Thoracic aorta (tissue), 2 donors: ENCODE measurements around the gene ZBTB12. TPM values are rescaled to one million over a fixed set of nuclear protein-coding genes. Genes with fewer than 3 reads are reported as not detected.

Experiments used
- ATAC-seq: fragments of 150-250 bp; one replicate; pipeline ENCODE4 v1.8.0; 2017; ENCODE audit warnings: low read depth; ENCODE audit not compliant: insufficient number of reproducible peaks, low FRiP score
- DNase-seq: peaks from one replicate; pipeline ENCODE4 v3.0.0-alpha.2; 2020; ENCODE audit warnings: low spot score
- H3K27ac ChIP-seq, 2 donors: fragments of 200-600 bp; sonication (generic); 1 replicate in 1 of 2; 2 replicates in 1 of 2; pipeline ENCODE4 v1.5.1; 2016; ENCODE audit warnings: mild to moderate bottlenecking in 2 of 2, moderate library complexity in 2 of 2
- H3K27me3 ChIP-seq: fragments of 200-600 bp; sonication (generic); replicated peaks from 2 replicates; pipeline ENCODE4 v1.6.0; 2016; ENCODE audit warnings: mild to moderate bottlenecking; ENCODE audit not compliant: insufficient read depth
- H3K36me3 ChIP-seq: fragments of 200-600 bp; sonication (generic); one replicate; pipeline ENCODE4 v1.5.1; 2016
- H3K4me1 ChIP-seq, 2 donors: fragments of 200-600 bp; sonication (generic); 1 replicate in 1 of 2; 2 replicates in 1 of 2; pipeline versions ENCODE4 v1.5.1 to v1.6.0; 2016; ENCODE audit warnings: low read depth in 2 of 2, mild to moderate bottlenecking in 1 of 2; ENCODE audit not compliant: control insufficient read depth in 1 of 2
- H3K4me3 ChIP-seq: fragments of 200-600 bp; sonication (generic); 2 replicates; pipeline ENCODE4 v1.5.1; 2016; ENCODE audit warnings: mild to moderate bottlenecking
- H3K9me3 ChIP-seq: fragments of 200-600 bp; sonication (generic); 2 replicates; pipeline ENCODE4 v1.5.1; 2016
- total RNA-seq, 2 donors: library from RNA; depleted of rRNA; stranded (reverse); fragments of >200 nt; gene quantifications; one replicate each; pipeline versions ENCODE4 v1.1.0 to v1.2.3, GENCODE V29; 2016
- TF ChIP-seq, protein P1 (sequence below): fragments of 200-600 bp; sonication (generic); IDR thresholded peaks from one replicate; pipeline ENCODE4 v1.5.1; 2019; ENCODE audit warnings: antibody characterized with exemption

Gene ZBTB12
- total RNA-seq, 2 donors from 2014 or later, result 1.6 TPM; not detected in 1

GRCh38 chr6:31888276-31889258 lies 13.3 kb downstream of the ZBTB12 start:
- TF ChIP-seq, protein P1, sequence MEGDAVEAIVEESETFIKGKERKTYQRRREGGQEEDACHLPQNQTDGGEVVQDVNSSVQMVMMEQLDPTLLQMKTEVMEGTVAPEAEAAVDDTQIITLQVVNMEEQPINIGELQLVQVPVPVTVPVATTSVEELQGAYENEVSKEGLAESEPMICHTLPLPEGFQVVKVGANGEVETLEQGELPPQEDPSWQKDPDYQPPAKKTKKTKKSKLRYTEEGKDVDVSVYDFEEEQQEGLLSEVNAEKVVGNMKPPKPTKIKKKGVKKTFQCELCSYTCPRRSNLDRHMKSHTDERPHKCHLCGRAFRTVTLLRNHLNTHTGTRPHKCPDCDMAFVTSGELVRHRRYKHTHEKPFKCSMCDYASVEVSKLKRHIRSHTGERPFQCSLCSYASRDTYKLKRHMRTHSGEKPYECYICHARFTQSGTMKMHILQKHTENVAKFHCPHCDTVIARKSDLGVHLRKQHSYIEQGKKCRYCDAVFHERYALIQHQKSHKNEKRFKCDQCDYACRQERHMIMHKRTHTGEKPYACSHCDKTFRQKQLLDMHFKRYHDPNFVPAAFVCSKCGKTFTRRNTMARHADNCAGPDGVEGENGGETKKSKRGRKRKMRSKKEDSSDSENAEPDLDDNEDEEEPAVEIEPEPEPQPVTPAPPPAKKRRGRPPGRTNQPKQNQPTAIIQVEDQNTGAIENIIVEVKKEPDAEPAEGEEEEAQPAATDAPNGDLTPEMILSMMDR, result peak; percentile 68
- H3K4me1 ChIP-seq, result no peaks in the 10 kb centered on the region
- DNase-seq (no peak), ATAC-seq (no peak)
- peaks cover 68% of the 10 kb centered on the region for H3K36me3 ChIP-seq
- H3K27me3 ChIP-seq, result no peaks in the 10 kb centered on the region
- H3K9me3 ChIP-seq, result no peaks in the 10 kb centered on the region
- no peak overlapping the region for H3K27ac ChIP-seq
- H3K4me3 ChIP-seq, result no peak overlapping the region

GRCh38 chr6:31887173-31888007 lies 14.5 kb downstream of the ZBTB12 start:
- H3K4me3 ChIP-seq, result no peak overlapping the region
- no peaks in the 10 kb centered on the region for H3K4me1 ChIP-seq
- no peaks in the 10 kb centered on the region for H3K9me3 ChIP-seq
- DNase-seq (no peak), ATAC-seq (no peak)
- peaks cover 64% of the 10 kb centered on the region for H3K36me3 ChIP-seq
- TF ChIP-seq, protein P1, result no peak
- no peak overlapping the region for H3K27ac ChIP-seq
- no peaks in the 10 kb centered on the region for H3K27me3 ChIP-seq

- H3K4me3 ChIP-seq, result no peak overlapping the region
- no peaks in the 10 kb centered on the region for H3K9me3 ChIP-seq
- H3K27ac ChIP-seq, result no peak overlapping the region
- TF ChIP-seq, protein P1, result no peak
- H3K4me1 ChIP-seq, result no peaks in the 10 kb centered on the region
- DNase-seq (no peak), ATAC-seq (no peak)
- H3K27me3 ChIP-seq, result no peaks in the 10 kb centered on the region
- H3K36me3 ChIP-seq, result peaks cover 61% of the 10 kb centered on the region
These were observed 15.3 kb downstream of the ZBTB12 start for GRCh38 chr6:31886541-31886991.

DNA sequence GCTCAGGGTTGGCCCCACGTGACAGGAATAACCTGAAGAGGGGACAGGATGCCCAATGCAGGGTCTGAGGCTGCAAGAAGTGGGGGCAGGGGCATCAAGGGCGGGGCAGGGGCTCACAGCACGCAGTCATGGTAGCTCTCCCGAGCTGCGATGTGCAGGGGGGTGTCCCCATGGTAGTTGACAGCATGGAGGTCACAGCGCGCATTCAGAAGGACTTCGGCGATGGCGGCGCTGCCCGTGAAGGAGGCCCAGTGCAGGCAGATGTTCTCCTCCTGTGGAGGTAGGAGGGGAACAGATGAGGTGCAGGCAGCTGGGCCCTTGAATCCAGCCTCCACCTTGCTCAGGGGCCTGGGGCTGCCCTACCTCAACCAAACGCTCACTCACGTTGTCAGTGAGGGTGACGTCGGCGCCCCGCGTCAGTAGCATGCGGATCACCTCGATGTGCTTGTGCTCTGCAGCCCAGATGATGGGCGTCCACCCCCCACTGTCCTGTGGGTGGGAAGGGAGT lies 17.3 kb downstream of the ZBTB12 start:
- no peak for DNase-seq
- no peak overlapping the region for H3K27ac ChIP-seq
- H3K27me3 ChIP-seq, result no peaks in the 10 kb centered on the region
- H3K36me3 ChIP-seq, result peaks cover 72% of the 10 kb centered on the region
- no peaks in the 10 kb centered on the region for H3K4me1 ChIP-seq
- TF ChIP-seq, protein P1, result no peak
- H3K9me3 ChIP-seq, result no peaks in the 10 kb centered on the region
- ATAC-seq, result no peak
- no peak overlapping the region for H3K4me3 ChIP-seq

DNA sequence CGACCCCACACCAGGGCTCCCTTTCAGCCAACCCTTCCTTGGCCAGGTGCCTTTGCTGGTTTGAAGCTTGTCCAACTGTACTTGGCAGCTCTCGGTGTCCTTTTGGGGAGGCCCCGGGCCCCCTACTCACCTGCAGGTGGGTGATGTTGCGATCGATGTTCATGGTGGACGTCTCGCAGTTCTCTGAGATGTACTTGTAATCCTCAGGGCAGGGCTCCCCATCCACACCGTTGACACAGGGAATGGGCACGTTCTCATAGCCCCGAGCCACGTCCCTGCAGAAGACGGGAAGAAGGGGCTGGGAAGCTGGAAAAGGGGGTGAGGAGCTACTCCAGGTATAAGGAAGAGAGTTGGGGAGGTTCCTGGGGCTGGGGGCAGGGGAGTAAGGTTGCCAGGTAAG lies 18.2 kb downstream of the ZBTB12 start:
- Histone ChIP-seq H3K27me3 (no peaks in the 10 kb centered on the region), H3K36me3 (peaks cover 65% of the 10 kb centered on the region), H3K9me3 (no peaks in the 10 kb centered on the region), H3K4me3 (no peak overlapping the region), H3K27ac (no peak overlapping the region), H3K4me1 (no peaks in the 10 kb centered on the region)
- TF ChIP-seq, protein P1, result no peak
- ATAC-seq (no peak), DNase-seq (no peak)
